Tibial nerve (tissue), 4 donors: ENCODE results near the gene CREG2.

Experiments
- EP300 ChIP-seq, 2 donors: sonication (generic); formaldehyde crosslinking; IDR thresholded peaks; one replicate each; pipeline ENCODE4 v1.6.1; 2017; ENCODE audit warnings: antibody characterized with exemption in 2 of 2, mild to moderate bottlenecking in 1 of 2
- POLR2A ChIP-seq, 2 donors: fragments of 450-650 bp; IDR thresholded peaks; one replicate each; pipeline ENCODE4 v1.6.1; 2017; ENCODE audit warnings: antibody characterized with exemption in 2 of 2, mild to moderate bottlenecking in 2 of 2, moderate library complexity in 2 of 2
- TF ChIP-seq, protein P1 (sequence below), 5 experiments: fragments of 200-600 bp in 3 of 5; fragments of 450-650 bp in 2 of 5; sonication (generic) in 3 of 5; IDR thresholded peaks; one replicate each; pipeline ENCODE4 v1.5.1; 2016 to 2019; ENCODE audit warnings: antibody characterized with exemption in 5 of 5, mild to moderate bottlenecking in 3 of 5, moderate library complexity in 2 of 5

GRCh38 chr2:101354420-101355311, 32.6 kb downstream of the CREG2 start:
- no peak for TF ChIP-seq POLR2A (IDR thresholded peaks at IDR 0.05)
- TF ChIP-seq, protein P1, sequence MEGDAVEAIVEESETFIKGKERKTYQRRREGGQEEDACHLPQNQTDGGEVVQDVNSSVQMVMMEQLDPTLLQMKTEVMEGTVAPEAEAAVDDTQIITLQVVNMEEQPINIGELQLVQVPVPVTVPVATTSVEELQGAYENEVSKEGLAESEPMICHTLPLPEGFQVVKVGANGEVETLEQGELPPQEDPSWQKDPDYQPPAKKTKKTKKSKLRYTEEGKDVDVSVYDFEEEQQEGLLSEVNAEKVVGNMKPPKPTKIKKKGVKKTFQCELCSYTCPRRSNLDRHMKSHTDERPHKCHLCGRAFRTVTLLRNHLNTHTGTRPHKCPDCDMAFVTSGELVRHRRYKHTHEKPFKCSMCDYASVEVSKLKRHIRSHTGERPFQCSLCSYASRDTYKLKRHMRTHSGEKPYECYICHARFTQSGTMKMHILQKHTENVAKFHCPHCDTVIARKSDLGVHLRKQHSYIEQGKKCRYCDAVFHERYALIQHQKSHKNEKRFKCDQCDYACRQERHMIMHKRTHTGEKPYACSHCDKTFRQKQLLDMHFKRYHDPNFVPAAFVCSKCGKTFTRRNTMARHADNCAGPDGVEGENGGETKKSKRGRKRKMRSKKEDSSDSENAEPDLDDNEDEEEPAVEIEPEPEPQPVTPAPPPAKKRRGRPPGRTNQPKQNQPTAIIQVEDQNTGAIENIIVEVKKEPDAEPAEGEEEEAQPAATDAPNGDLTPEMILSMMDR (IDR thresholded peaks at IDR 0.05) = no peak
- no peak for TF ChIP-seq EP300 (IDR thresholded peaks at IDR 0.05)
